ENCODE measurements around the gene SRXN1. TPM values are rescaled to one million over a fixed set of nuclear protein-coding genes. Genes with fewer than 3 reads are reported as not detected.

The SRXN1 gene
- total RNA-seq, 1 donor from 2014 or later = 18.5 TPM

DNA sequence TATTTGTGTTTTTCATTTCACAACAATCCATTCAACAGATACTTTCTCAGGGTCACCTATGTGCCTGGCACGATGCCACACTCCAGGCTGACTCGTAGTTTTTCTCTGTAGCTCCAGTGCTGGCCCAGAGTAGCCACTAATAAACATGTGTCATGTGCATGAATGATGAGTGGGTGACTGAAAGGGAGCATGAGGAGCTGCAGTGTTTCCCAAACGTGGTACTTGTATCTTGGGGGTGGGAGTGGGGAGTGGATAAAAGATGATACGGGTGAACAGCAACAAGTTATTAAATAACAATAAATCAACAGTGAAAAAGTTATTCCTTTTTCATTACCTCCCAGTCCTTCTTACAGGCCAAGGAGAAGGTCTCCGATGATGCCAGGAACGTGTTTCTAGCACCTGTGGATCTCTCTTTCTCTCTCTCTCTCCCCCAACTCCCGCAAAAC, 17.1 kb downstream of the SRXN1 start:
- DNase-seq (ENCODE audit: low spot score) = no peak

DNA sequence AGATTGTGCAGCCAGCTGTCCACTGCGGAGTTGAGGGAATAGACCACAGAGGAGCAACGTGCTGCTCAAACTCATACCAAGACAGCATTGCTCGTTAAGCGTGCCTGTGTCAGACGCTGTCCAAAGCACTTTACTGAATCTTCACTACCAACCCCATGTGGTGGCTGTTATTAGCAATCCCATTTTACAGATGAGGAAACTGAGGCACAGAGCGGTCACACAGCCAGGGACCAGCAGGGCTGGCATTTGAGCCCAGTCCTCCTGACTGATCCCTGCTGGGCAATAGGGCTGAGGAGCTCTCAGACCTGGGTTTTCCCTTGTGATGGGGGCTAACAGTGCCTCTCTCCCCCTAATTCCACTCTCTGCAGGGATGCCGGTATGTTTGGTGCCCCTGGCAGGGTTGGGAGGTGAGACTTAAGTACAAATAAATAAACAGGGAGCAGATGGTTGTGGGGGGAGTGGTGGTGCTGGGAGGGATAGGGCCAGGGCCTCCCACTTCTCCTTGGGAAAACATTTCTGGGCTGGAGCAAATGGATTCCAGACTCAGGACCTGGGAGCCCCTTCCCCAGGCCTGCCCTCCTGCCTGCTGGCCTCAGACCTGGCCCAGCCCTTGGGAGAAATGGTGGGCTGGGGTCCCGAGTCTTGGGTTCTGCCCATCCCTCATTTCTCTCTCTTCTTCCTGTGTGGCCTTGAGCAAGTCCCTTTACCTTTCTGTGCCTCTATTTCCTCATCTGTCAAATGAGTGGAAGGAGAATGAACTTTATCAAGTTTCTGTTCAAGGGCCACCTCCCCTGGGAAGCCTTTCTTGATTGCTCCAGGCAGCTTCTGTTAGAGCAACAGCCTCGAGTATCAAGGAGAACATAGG, 17.7 kb downstream of the SRXN1 start:
- no peak for DNase-seq (ENCODE audit: low spot score)

DNA sequence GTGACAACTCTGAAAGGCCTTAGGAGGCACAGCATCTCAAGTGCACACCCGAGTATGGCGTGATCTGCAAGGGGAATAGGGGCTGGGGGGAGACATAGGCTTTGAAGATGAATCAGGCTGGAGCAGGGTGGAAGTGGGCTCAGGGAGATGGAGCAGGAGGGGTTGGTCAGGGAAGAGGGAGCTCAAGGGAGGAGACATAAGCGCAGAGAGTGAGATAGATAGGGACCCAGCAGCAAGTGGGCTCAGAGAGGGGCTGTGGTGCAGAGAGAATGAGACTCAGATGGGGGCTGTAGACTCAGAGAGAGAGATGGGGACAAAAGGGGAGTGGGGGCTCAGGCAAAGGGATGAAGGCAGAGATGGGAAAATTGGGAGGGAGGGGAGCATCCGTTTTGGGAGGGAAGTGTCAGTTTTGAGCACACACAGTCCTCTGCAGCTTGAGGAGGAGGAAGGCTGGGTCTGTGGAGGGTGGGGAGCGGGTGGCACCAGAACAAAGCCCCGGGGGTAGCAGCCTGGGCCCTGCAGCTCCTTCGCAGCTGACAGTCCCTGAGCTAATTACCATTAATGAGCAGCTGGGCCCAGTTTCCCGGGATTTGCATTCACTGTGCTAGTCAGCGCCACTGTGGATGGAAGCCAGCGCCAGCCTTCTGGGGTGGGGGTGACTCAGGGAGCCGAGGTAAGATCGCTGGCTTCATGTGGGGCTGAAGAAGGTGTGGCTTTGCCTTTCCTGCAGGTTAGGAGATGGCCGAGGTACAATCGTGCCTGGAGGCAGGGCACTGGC, 18.7 kb downstream of the SRXN1 start:
- DNase-seq (ENCODE audit: low spot score) = no peak

DNA sequence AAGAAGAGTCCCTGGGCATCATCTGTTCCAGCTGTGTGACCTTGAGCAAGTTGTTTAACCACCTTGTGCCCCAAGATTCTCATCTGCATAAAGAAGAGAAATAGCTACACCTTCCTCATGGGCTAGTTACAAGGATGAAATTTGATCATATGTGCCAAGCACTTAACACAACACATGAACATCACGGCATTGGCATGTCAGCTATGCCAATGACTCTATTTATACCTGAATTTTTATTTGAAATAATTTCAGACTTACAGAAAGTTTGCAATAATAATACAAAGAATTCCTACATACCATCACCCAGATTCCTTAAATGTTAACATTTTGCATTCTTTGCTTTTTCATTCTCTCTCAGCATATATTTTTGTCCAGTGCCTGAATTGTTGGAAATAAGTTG, 21.9 kb downstream of the SRXN1 start:
- DNase-seq (ENCODE audit: low spot score) = no peak

DNA sequence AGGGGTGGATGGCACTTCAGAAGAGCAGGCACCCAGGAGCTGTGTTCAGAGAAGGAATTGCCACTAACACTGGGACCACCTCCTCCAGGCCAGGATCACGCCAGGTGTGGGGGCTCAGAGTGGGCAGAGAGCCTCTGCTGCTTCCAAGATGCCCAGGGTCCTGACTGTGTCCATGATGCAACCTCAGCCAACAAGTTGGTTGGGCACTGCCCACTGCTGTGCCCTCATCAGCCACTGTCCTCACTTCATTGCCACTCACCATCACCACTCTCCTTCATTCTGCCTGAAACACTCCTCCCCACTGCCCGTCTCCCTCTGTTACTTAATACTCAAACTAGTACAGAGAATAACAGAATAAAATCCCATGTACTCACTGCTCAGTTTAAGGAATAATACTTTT, 26.4 kb downstream of the SRXN1 start:
- DNase-seq (ENCODE audit: low spot score) = no peak

DNA sequence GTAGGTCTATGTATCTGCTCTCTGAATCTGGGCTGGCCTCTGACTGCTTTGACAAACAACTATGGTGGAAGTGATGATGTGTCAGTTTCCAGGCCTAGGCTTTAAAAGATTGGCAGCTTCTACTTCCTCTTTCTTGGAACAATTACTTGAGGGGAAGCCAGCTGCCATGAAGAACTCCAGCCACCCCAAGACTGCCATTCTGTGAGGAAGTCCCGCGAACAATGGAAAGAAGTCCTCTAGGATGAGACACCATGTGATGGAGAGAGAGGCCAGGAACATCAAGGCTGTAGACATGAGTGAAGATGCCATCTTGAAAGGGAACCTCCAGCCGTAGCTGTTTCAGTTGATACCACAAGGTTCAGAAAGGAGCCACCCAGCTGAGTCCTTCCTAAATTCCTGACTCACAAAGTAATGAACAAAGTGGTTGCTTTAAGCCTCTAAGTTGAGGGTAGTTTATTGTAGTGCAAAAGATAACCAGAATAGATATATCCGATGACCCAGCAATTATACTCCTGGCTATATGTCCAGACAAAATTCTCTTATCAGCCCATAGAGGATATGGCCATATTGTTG, 27.6 kb downstream of the SRXN1 start:
- DNase-seq (ENCODE audit: low spot score) = no peak

DNA sequence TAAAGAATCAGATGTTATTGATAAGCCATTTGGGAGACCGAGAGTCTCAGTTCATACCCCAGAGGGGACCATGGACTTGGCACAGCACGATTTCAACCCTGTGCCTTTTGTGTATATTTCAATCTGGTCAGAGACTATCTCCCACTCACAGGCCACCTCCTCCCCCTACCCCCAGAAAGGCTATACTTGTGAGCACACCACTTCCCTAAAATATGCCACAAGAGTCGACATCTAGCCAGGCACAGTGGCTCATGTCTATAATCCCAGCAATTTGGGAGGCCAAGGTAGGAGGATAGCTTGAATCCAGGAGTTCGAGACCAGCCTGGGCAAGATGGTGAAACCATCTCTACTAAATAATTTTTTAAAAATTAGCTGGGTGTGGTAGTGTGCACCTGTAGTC, 29.3 kb downstream of the SRXN1 start:
- DNase-seq (ENCODE audit: low spot score) = no peak

DNA sequence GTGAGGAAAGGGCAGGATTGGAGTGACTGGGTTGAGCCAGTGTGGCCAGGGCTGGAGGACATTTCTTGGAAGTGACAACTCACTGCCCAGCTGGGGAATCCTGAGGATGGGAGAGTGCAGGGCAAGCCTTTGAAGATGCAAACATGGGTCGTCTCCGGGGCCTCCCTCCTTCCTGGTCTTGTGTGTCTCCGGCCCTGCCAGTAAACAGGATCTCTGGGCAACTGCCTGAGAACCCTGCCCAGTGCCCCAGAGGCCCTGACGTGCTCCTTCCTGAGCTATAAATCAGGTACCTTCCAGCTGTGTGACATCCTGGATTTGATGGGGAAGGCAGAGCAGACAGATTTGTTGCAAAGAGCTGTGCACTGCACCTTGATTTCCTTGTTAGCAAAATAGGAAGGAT, 30.0 kb downstream of the SRXN1 start:
- DNase-seq (ENCODE audit: low spot score) = no peak

DNA sequence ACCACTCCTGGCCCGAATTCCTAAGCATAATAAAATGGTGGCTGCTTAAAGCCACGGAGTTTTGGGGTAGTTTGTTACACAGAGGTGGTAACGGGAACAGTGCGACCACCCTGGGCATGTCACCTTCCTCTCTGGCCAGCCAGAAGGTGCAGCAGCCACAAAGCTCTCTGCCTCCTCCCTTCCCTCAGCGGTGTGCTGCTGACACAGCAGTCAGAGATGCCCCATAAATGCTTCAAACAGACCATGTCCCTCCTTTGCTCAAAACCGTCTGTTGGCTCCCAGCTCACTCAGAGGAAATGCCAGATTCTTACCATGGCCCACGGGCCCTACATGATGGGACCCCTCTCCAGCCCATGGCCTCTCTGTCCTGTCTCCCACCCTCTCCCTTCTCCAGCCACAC, 30.8 kb downstream of the SRXN1 start:
- DNase-seq (ENCODE audit: low spot score) = no peak

DNA sequence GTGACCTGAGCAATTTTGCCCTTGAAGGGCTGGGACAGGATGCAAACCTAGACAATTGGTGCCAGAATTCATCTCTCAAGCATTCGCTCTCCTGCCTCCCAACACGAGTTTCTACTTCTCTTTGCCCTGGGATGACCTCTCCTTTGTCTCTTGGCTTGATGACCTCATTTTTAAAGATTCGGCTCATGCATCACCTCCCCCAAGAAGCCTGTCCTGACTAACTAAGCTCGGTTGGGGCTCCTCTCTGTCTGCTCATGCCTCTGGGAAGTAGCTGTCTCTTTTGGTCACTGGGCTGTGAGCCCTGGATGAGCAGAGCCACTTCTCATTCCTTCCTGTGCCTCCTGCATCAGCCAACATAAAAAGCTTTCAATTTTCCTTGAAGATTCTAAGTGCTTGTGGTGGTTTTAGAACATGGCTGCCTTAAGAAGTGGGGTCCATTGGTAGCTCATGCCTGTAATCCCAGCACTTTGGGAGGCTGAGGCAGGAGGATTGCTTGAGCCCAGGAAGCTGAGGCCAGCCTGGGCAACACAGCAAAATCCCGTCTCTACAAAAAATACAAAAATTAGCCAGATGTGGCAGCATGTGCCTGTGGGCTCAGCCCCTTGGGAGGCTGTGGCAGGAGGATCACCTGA, 31.8 kb downstream of the SRXN1 start:
- DNase-seq (ENCODE audit: low spot score) = no peak

DNA sequence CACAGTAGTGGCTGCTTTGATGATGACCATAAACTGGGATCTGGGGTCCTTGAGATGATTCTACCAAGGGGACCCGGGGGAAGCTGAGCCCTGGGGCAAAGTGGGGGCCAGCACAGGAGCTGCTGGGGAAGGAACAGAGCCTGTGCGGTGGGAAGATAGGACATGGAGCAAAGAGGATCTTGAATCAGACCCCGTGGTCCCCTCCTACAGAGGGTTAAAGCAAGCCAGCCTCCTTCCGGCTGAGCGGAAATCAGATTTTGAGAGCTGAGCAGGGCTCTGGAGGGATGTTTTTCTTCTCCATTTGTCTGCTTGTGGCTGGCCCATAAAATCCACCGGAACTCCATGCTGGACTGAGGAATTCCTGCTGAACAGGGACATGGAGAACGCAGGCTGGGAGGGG, 32.8 kb downstream of the SRXN1 start:
- DNase-seq (ENCODE audit: low spot score) = no peak

DNA sequence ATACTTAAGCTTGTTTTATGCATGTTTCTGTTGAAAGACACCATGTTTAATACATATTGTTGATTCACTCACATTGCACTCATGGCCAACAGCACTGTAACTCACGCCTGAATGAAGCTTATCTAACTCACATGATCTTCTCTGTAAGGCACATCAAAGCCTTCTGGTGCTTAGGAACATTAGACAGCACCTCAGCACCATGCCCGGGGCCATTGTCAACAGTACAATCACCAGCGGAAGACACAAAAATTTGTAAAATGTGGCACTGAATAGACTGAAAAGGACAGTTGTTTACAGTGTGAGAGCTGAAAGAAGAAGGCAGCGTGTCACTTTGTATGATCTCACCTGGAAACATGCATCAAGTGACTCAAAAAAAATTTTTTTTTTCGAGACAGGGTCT, 34.0 kb downstream of the SRXN1 start:
- no peak for DNase-seq (ENCODE audit: low spot score)

DNA sequence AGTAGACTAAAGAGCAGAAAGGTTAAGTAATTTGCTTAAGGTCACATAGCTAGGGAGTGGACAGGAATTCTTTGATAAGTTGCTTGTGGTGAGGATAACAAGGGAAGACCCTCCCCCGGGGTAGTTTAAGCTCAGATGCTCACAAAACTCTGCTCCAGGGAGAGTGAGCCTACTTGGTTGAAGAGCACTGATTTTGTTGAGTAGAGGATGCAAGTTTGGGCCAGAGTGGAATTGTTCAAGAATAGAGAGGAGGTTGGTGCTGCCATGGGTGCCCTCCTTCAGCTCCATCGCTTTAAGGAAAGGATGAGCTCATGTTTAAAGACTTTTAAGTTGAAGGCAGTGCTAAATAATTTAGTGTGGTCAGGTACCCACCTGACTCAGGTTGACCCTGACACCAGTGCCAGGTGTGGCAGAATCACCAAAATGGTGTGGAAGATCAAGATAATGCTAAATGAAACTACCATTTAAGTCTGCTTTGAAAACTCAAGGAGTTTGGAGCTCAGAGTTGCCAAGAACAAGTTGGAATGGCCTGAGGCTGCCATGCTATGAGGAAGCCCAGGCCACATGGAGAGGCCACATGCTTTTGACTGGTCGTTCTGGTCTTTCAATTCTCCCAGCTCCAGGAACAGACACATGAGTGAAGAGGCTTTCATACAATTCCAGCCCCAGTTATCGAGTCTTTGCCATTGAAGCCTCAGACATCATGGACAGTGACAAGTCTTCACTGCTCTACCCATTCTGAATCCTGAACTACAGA, 34.9 kb downstream of the SRXN1 start:
- no peak for DNase-seq (ENCODE audit: low spot score)

DNA sequence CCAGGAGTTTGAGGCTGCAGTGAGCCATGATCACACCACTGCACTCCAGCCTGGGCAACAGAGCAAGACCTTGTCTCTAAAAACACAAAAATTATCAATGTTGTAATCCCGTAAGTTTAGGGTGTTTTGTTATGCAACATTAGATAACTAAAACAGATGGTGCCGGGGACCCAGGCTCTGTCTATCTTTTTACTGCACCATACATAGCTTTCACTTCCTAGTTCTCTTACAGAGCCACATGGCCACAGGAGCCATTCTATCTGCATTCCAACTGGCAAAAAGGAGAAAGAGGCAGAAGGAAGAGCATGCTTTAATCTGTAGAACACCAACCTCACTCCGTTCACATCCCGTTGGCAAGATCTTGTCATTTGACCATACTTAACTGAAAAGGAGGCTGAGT, 37.5 kb downstream of the SRXN1 start:
- no peak for DNase-seq (ENCODE audit: low spot score)

DNA sequence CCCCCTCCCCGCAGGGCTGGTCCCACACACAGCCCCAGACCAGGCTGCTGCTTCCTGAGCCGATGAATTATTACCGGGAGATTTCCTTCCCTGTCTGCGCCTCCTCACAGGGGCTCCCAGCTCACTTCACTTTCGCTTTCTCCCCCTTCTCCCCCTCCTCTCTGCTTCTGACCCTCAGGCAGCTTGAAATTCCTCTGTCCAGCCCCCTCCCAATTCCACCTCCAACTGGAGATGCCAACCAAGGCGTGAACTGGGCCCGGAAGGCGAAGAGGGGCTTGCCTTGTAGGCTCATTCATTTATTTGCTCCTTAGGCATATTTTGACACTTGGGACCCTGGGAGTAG, 41.2 kb downstream of the SRXN1 start:
- no peak for DNase-seq (ENCODE audit: low spot score)

DNA sequence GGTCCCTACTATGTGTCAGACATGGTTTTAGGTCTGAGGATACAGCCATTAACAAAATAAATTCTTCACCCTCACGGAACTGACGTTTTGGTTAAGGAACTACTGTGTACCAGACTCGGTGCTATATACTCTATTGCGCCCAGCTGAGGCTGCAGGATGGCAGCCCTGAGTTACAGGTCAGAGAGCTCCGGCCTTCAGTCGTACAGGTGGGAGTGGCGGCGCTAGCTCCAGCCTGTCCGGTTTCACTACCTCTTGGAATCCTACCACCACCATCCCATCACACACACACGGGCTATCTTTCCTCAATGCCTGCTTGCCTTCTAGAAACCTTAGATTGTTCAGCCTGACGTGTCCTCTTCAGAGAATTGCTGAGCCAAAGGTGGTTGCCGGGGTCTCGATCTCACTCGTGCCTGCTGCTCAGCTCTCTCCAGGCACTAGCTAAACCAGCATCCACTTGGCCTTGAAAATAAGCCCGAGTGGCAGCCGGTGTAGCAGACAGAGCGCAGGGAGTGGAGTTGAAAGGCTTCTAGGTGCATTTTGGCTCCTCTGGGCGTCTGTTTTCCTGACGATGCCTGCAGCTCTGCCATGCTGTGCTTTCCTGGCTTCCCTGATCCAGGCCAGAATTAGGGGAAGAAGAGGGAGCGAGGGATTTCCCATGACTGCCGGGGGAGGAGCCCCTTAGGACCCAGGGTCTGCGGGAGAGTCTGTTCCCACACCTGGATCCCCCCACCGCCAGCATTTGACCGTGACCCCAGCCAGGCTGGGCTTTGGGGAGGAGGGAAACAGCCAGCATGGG, 41.8 kb downstream of the SRXN1 start:
- DNase-seq (ENCODE audit: low spot score) = no peak

DNA sequence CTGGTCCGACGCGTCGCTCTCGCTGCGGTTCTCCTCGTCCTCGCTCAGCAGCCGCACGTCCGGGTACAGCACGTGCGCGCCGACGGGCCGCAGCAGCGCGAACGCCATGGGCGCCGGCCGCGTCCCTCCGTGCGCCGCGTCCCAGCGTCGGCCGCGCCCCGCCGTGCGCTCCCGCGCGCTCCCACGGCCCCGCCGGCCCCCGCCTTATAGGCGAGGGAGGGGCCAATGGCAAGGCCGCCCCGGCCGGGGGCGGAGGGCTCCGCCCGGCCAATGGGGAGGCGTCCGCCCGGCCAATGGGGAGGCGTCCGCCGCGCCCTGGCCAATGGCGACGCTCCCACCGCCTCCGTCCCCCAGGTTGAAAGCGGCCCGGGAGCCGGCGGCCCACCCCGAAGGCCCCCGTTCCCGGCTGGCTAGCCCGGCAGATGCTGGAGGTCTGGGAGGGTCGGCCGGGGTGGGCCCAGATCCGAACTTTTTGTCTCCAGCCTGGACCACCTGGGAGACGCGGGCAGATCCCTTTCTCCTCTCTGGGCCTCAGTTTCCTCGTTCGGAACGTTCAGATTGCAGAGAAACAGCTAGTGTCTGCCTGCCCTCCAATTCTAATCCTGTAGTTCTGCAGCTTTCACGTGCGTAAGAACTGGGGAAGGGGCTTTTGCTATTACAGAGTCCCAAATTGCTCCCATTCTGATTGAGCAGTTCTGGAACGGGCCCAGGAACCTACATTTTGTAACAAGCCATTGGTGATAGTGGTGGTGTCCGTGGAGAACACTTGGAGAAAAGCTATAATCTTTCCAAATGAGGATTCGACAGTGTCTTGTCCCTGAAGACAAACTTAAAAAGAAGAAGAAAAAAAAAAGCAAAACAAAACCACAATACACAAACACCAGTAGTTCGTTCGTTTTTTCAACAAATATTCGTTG, 42.6 kb downstream of the SRXN1 start, which contains the start of gene TCF15:
Gene TCF15 (minus strand): TSS at position 180 of the 917 bp plus-strand sequence. CDS start 72 bp downstream, at position 108.
- DNase-seq (ENCODE audit: low spot score) = no peak

DNA sequence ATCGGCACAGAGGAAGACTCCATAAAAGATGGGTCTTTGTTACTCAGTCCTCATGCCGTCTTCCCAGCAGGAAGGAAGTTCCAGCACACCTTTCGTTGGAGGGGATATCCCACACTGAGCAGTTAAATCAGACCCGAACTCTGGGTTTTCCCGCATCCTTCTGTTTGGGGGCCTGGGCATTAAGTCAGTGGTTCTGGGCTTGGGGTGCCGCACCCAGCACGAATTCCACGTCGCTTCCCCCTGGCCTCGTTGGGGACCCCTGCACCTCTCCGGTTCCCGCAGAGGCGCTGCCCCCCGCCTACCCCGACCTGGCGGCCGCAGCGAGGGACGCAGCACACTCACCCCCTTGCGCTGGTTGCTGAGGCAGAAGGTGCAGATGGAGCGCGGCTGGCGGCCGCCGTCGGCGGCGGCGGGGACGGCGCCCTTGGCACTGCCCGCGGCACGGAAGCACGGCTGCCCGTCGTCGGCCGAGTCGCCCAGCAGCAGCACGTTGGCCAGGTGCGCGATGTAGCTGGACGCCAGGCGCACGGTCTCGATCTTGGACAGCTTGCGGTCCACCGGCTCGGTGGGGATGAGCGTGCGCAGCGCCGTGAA, 43.5 kb downstream of the SRXN1 start:
- DNase-seq (ENCODE audit: low spot score) = no peak

DNA sequence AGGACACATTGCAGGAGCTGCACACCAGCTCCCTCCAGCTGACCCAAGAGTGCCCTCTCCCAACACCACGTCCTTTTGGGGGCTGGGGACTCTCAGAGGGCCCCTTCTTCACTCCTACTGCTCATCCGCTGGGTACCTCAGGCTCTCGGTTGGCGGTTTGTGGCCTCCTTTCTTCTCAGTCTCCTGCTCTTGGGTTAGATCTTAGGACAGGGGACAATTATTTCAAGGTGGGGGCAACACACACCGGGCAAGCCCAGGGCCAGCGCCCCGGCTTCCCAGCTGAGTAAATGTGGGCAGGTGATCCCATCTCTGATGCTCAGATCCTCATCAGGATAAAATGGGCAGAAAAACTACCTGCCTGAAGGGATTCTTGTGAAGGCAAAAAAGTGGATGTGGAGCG, 44.0 kb downstream of the SRXN1 start:
- no peak for DNase-seq (ENCODE audit: low spot score)

Measured in mucosa of gallbladder (tissue), 1 donor.